Vagina (tissue), 2 donors: ENCODE results near the gene DDX51.

ENCODE experiments used
- CTCF ChIP-seq, 3 experiments: fragments of 450-650 bp in 2 of 3; fragments of 200-600 bp in 1 of 3; sonication (generic) in 1 of 3; IDR thresholded peaks; one replicate each; pipeline ENCODE4 v1.5.1; 2017 to 2019; ENCODE audit warnings: antibody characterized with exemption in 3 of 3, mild to moderate bottlenecking in 2 of 3, moderate library complexity in 2 of 3
- POLR2A ChIP-seq, 2 donors: fragments of 450-650 bp; IDR thresholded peaks; one replicate each; pipeline ENCODE4 v1.6.1; 2017; ENCODE audit warnings: antibody characterized with exemption in 2 of 2, mild to moderate bottlenecking in 2 of 2, moderate library complexity in 2 of 2

DNA sequence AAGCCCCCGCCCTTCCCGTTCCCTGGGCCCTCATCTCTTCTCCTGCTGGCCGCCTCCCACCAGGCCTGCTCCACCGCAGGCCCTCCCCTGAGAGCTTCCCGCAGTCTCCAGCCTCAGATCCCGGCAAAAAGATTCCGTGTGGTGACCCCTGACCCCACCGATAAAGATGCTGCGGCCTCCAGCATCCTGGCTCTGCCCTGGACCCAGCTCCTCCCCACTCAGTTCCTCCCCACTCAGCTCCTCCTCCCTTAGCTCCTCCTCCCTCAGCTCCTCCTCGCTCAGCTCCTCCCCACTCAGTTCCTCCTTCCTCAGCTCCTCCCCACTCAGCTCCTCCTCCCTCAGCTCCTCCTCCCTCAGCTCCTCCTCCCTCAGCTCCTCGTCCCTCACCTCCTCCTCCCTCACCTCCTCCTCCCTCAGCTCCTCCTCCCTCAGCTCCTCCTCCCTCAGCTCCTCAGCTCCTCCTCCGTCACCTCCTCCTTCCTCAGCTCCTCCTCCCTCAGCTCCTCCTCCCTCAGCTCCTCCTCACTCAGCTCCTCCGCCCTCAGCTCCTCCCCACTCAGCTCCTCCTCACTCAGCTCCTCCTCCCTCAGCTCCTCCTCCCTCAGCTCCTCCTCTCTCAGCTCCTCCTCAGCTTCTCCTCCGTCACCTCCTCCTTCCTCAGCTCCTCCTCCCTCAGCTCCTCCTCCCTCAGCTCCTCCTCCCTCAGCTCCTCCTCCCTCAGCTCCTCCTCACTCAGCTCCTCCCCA is 17.1 kb upstream of the DDX51 start:
- TF ChIP-seq POLR2A (IDR thresholded peaks at IDR 0.05) (no peak), CTCF (IDR thresholded peaks at IDR 0.05) (no peak)
